IPS-20b (cell line): ENCODE data around the gene RHOT2.
A peak's percentile ranks its signal among the peaks of the same experiment; 100 is the strongest.

Experiments
- H3K27ac ChIP-seq: one replicate; pipeline ENCODE4 v1.5.1; 2013; ENCODE audit warnings: low read length
- H3K27me3 ChIP-seq: 2 replicates; pipeline ENCODE4 v1.6.1; 2013; ENCODE audit warnings: mild to moderate bottlenecking, low read length, inconsistent platforms; ENCODE audit not compliant: insufficient read depth
- H3K36me3 ChIP-seq: 2 replicates; pipeline ENCODE4 v1.6.1; 2013; ENCODE audit warnings: low read depth, mild to moderate bottlenecking, inconsistent platforms, low read length, moderate library complexity; ENCODE audit not compliant: insufficient read depth
- H3K4me1 ChIP-seq: 2 replicates; pipeline ENCODE4 v1.6.1; 2013; ENCODE audit warnings: mild to moderate bottlenecking, control low read depth, inconsistent platforms, low read length, moderate library complexity; ENCODE audit not compliant: insufficient read depth
- H3K4me3 ChIP-seq: 2 replicates; pipeline ENCODE4 v1.5.1; 2013; ENCODE audit warnings: mild to moderate bottlenecking, low read length, inconsistent platforms
- H3K9ac ChIP-seq: 2 replicates; pipeline ENCODE4 v1.6.1; 2013; ENCODE audit warnings: low read depth, mild to moderate bottlenecking, inconsistent platforms, low read length, moderate library complexity
- H3K9me3 ChIP-seq: 2 replicates; pipeline ENCODE4 v1.6.1; 2013; ENCODE audit warnings: mild to moderate bottlenecking, low read depth, low read length, inconsistent platforms; ENCODE audit not compliant: insufficient read depth

RHOT2 gene

GRCh38 chr16:627454-628239, 40.3 kb upstream of the RHOT2 start:
- H3K9ac ChIP-seq: no peak overlapping the region
- H3K27me3 ChIP-seq: no peaks in the 10 kb centered on the region
- H3K27ac ChIP-seq: no peak overlapping the region
- peaks cover 12% of the 10 kb centered on the region; the same call in 1 of the 2 replicates for H3K4me1 ChIP-seq
- no peaks in the 10 kb centered on the region for H3K9me3 ChIP-seq
- no peaks in the 10 kb centered on the region; the same call in 1 of the 2 replicates for H3K36me3 ChIP-seq
- H3K4me3 ChIP-seq: no peak overlapping the region

GRCh38 chr16:628321-629061, 39.4 kb upstream of the RHOT2 start:
- Histone ChIP-seq H3K4me3 (no peak overlapping the region), H3K9ac (no peak overlapping the region), H3K9me3 (no peaks in the 10 kb centered on the region), H3K27me3 (no peaks in the 10 kb centered on the region), H3K36me3 (no peaks in the 10 kb centered on the region; the same call in 1 of the 2 replicates), H3K4me1 (peaks cover 12% of the 10 kb centered on the region; the same call in 1 of the 2 replicates), H3K27ac (peak overlapping the region; percentile 49)

GRCh38 chr16:629185-629832, 38.6 kb upstream of the RHOT2 start:
- Histone ChIP-seq H3K27ac (peak overlapping the region; percentile 49), H3K36me3 (no peaks in the 10 kb centered on the region; the same call in 1 of the 2 replicates), H3K4me1 (peaks cover 12% of the 10 kb centered on the region; the same call in 1 of the 2 replicates), H3K9me3 (no peaks in the 10 kb centered on the region), H3K27me3 (no peaks in the 10 kb centered on the region), H3K4me3 (no peak overlapping the region), H3K9ac (peak overlapping the region; percentile 68; the same call in 1 of the 2 replicates)

GRCh38 chr16:629833-630248, 38.1 kb upstream of the RHOT2 start:
- H3K36me3 ChIP-seq: no peaks in the 10 kb centered on the region; the same call in 1 of the 2 replicates
- peak overlapping the region; percentile 68; the same call in 1 of the 2 replicates for H3K9ac ChIP-seq
- peaks cover 12% of the 10 kb centered on the region; the same call in 1 of the 2 replicates for H3K4me1 ChIP-seq
- peak overlapping the region; percentile 2 for H3K27ac ChIP-seq
- H3K27me3 ChIP-seq: no peaks in the 10 kb centered on the region
- peak overlapping the region; percentile 66; the same call in 1 of the 2 replicates for H3K4me3 ChIP-seq
- H3K9me3 ChIP-seq: no peaks in the 10 kb centered on the region

- Histone ChIP-seq H3K9me3 (no peaks in the 10 kb centered on the region), H3K27ac (peak overlapping the region; percentile 2), H3K4me1 (peaks cover 12% of the 10 kb centered on the region; the same call in 1 of the 2 replicates), H3K4me3 (peak overlapping the region; percentile 66; the same call in 1 of the 2 replicates), H3K9ac (peak overlapping the region; percentile 68; the same call in 1 of the 2 replicates), H3K27me3 (no peaks in the 10 kb centered on the region), H3K36me3 (no peaks in the 10 kb centered on the region; the same call in 1 of the 2 replicates)
Measured at GRCh38 chr16:630249-630814, 37.6 kb upstream of the RHOT2 start.

- Histone ChIP-seq H3K4me1 (peaks cover 12% of the 10 kb centered on the region; the same call in 1 of the 2 replicates), H3K36me3 (no peaks in the 10 kb centered on the region; the same call in 1 of the 2 replicates), H3K9ac (peak within 1 kb of the TSS; percentile 68; the same call in 1 of the 2 replicates), H3K27ac (peak within 1 kb of the TSS; percentile 65), H3K9me3 (no peaks in the 10 kb centered on the region), H3K27me3 (no peaks in the 10 kb centered on the region), H3K4me3 (peak within 1 kb of the TSS; percentile 66; the same call in 1 of the 2 replicates)
Measured at GRCh38 chr16:630815-631405, 37.0 kb upstream of the RHOT2 start, which contains the start of gene WFIKKN1. Gene WFIKKN1 (plus strand): TSS chr16:630985. CDS start chr16:631254, 269 bp downstream.

GRCh38 chr16:631808-632358, 36.0 kb upstream of the RHOT2 start:
- Histone ChIP-seq H3K4me1 (peaks cover 12% of the 10 kb centered on the region; the same call in 1 of the 2 replicates), H3K9ac (no peak overlapping the region), H3K27ac (no peak overlapping the region), H3K4me3 (no peak overlapping the region), H3K9me3 (no peaks in the 10 kb centered on the region), H3K27me3 (no peaks in the 10 kb centered on the region), H3K36me3 (no peaks in the 10 kb centered on the region)

- Histone ChIP-seq H3K4me1 (peaks cover 12% of the 10 kb centered on the region; the same call in 1 of the 2 replicates), H3K4me3 (no peak overlapping the region)
Measured at GRCh38 chr16:632486-633335, 35.2 kb upstream of the RHOT2 start.

GRCh38 chr16:633336-634050, 34.4 kb upstream of the RHOT2 start:
- no peaks in the 10 kb centered on the region for H3K27me3 ChIP-seq
- no peaks in the 10 kb centered on the region for H3K9me3 ChIP-seq
- no peaks in the 10 kb centered on the region for H3K36me3 ChIP-seq
- no peak overlapping the region for H3K9ac ChIP-seq
- no peak overlapping the region for H3K27ac ChIP-seq
- no peak overlapping the region for H3K4me3 ChIP-seq
- peaks cover 12% of the 10 kb centered on the region; the same call in 1 of the 2 replicates for H3K4me1 ChIP-seq

More at GRCh38 chr16:632486-633335, 35.2 kb upstream of the RHOT2 start:
- Histone ChIP-seq H3K9me3 (no peaks in the 10 kb centered on the region), H3K27me3 (no peaks in the 10 kb centered on the region), H3K36me3 (no peaks in the 10 kb centered on the region), H3K9ac (no peak overlapping the region), H3K27ac (no peak overlapping the region)
